ENCODE data around the gene WDR70. TPM values are rescaled to one million over a fixed set of nuclear protein-coding genes. Genes with fewer than 3 reads are reported as not detected.
"Not testable (repeated sequence)": the region's sequence is repeated elsewhere in the genome, so short reads cannot be mapped to it uniquely, and the experiment has no call there.

WDR70 gene
- total and polyA plus RNA-seq, 4 donors = 11.0 to 57.8 (median 26.2) TPM

DNA sequence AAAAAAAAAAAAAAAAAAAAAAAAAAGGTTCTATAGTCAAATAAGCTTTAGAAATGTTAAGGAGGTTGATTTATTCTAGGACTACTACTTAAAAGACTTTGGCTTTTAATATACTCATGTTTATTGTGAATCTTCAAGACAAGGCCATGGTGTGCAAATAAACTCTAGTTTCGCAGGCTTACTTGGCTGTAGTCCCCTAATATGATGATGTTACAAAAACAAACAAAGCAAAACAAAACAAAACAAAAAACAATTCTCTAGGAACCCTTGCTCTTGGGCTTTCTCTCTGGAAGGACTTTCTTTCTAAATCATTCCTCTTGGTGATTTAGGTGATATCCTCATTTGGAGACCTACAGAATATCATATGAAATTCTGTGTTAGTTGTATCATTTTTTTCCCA is 288.7 kb downstream of the WDR70 start:
- no peak for ATAC-seq (ENCODE audit: insufficient read depth, low FRiP score)
- WGBS, 2 donors = 78 to 95% methylated on average over 1 of the region's 1 CpG

DNA sequence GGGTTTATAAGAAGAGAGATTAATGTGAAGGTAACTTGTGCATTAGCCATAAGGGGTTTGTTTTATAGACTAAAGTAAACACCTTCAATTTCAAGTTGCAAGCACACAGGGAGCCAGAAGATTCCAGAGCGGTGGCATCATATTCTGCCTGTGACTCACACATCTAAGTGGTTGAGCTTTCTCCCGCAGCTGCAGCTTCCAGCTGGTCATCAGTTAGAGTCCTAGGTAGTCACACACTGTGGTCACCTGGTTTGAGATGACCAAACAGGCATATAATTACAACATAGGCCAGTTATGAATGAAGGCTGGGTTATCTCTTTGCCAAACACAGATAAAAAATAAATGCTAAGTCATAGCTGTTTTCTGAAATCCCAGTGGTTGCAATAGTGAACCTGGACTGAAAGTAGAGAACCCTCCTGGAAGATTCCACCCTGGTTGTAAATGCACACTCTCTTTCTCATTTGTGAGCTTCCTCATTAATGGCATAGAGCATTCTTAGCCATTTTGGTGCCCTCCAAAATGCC is 289.5 kb downstream of the WDR70 start:
- TF ChIP-seq, protein P1, sequence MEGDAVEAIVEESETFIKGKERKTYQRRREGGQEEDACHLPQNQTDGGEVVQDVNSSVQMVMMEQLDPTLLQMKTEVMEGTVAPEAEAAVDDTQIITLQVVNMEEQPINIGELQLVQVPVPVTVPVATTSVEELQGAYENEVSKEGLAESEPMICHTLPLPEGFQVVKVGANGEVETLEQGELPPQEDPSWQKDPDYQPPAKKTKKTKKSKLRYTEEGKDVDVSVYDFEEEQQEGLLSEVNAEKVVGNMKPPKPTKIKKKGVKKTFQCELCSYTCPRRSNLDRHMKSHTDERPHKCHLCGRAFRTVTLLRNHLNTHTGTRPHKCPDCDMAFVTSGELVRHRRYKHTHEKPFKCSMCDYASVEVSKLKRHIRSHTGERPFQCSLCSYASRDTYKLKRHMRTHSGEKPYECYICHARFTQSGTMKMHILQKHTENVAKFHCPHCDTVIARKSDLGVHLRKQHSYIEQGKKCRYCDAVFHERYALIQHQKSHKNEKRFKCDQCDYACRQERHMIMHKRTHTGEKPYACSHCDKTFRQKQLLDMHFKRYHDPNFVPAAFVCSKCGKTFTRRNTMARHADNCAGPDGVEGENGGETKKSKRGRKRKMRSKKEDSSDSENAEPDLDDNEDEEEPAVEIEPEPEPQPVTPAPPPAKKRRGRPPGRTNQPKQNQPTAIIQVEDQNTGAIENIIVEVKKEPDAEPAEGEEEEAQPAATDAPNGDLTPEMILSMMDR (IDR thresholded peaks at IDR 0.05; ENCODE audit: control extremely low read depth, extremely low read depth) = no peak
- peak overlapping the region in 1 of 2 donors; percentile 50 for H3K27ac ChIP-seq (ENCODE audit: low read depth in 1 of 2, low read length in 1 of 2)
- H3K4me1 ChIP-seq (ENCODE audit: control insufficient read depth in 5 of 5, insufficient read depth in 5 of 5, low read length in 5 of 5) = peaks cover 0 to 12% (median 4%) of the 10 kb centered on the region in 5 donors
- no peaks in the 10 kb centered on the region for H3K9me3 ChIP-seq (ENCODE audit: control insufficient read depth in 4 of 4, insufficient read depth in 3 of 4, low read length in 3 of 4)
- ATAC-seq (ENCODE audit: insufficient read depth, low FRiP score) (peak; percentile 90), DNase-seq (peak; percentile 39 to 60 (median 48))
- no peak overlapping the region for H3K9ac ChIP-seq (ENCODE audit: insufficient read depth in 1 of 2, low read length in 2 of 2)
- no peak overlapping the region for H3K4me3 ChIP-seq
- WGBS, 2 donors = 41 to 76% methylated on average over 2 of the region's 2 CpGs
- peaks cover 0 to 1% (median 0%) of the 10 kb centered on the region in 4 donors for H3K36me3 ChIP-seq (ENCODE audit: control insufficient read depth in 4 of 4, insufficient read depth in 4 of 4, low read length in 4 of 4)
- no peaks in the 10 kb centered on the region for H3K27me3 ChIP-seq (ENCODE audit: control insufficient read depth in 3 of 3, insufficient read depth in 3 of 3, low read length in 2 of 3)

More for the DNA sequence above, 288.7 kb downstream of the WDR70 start:
- Histone ChIP-seq H3K4me3 (no peak overlapping the region), H3K27ac (ENCODE audit: low read depth in 1 of 2, low read length in 1 of 2) (no peak overlapping the region), H3K27me3 (ENCODE audit: control insufficient read depth in 3 of 3, insufficient read depth in 3 of 3, low read length in 2 of 3) (no peaks in the 10 kb centered on the region), H3K36me3 (ENCODE audit: control insufficient read depth in 4 of 4, insufficient read depth in 4 of 4, low read length in 4 of 4) (peaks cover 0 to 1% (median 0%) of the 10 kb centered on the region in 4 donors), H3K4me1 (ENCODE audit: control insufficient read depth in 5 of 5, insufficient read depth in 5 of 5, low read length in 5 of 5) (peaks cover 0 to 12% (median 4%) of the 10 kb centered on the region in 5 donors), H3K9me3 (ENCODE audit: control insufficient read depth in 4 of 4, insufficient read depth in 3 of 4, low read length in 3 of 4) (no peaks in the 10 kb centered on the region), H3K9ac (ENCODE audit: insufficient read depth in 1 of 2, low read length in 2 of 2) (no peak overlapping the region)
- no peak for DNase-seq
- TF ChIP-seq, protein P1 (IDR thresholded peaks at IDR 0.05; ENCODE audit: control extremely low read depth, extremely low read depth) = no peak

DNA sequence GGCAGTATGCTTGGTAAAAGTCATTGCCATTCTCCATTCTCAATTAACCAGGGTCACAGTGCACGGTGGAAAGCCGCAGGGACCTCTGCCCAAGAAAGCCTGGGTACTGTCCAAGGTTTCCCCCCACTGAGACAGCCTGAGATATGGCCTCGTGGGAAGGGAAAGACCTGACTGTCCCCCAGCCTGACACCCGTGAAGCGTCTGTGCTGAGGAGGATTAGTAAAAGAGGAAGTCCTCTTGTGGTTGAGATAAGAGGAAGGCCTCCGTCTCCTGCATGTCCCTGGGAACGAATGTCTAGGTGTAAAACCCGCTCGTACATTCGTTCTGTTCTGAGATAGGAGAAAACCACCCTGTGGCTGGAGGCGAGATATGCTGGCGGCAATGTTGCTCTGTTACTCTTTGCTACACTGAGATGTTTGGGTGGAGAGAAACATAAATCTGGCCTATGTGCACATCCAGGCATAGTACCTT is 293.0 kb downstream of the WDR70 start:
- H3K36me3 ChIP-seq (ENCODE audit: control insufficient read depth in 4 of 4, insufficient read depth in 4 of 4, low read length in 4 of 4); H3K27me3 ChIP-seq (ENCODE audit: control insufficient read depth in 3 of 3, insufficient read depth in 3 of 3, low read length in 2 of 3); H3K9ac ChIP-seq (ENCODE audit: insufficient read depth in 1 of 2, low read length in 2 of 2); ATAC-seq (ENCODE audit: insufficient read depth, low FRiP score); H3K9me3 ChIP-seq (ENCODE audit: control insufficient read depth in 4 of 4, insufficient read depth in 3 of 4, low read length in 3 of 4); H3K4me3 ChIP-seq; H3K4me1 ChIP-seq (ENCODE audit: control insufficient read depth in 5 of 5, insufficient read depth in 5 of 5, low read length in 5 of 5); DNase-seq: not testable (repeated sequence)
- WGBS, 2 donors = 16 to 37% methylated on average over 12 of the region's 12 CpGs
- H3K27ac ChIP-seq (ENCODE audit: low read depth in 1 of 2, low read length in 1 of 2) = peak overlapping the region in 1 of 2 donors; percentile 62

DNA sequence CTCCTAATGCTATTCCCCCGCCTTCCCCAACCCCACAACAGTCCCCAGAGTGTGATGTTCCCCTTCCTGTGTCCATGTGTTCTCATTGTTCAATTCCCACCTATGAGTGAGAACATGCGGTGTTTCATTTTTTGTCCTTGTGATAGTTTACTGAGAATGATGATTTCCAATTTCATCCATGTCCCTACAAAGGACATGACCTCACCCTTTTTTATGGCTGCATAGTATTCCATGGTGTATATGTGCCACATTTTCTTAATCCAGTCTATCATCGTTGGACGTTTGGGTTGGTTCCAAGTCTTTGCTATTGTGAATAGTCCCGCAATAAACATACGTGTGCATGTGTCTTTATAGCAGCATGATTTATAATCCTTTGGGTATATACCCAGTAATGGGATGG is 295.2 kb downstream of the WDR70 start:
- H3K4me3 ChIP-seq; H3K27me3 ChIP-seq (ENCODE audit: control insufficient read depth in 3 of 3, insufficient read depth in 3 of 3, low read length in 2 of 3); DNase-seq; H3K36me3 ChIP-seq (ENCODE audit: control insufficient read depth in 4 of 4, insufficient read depth in 4 of 4, low read length in 4 of 4); ATAC-seq (ENCODE audit: insufficient read depth, low FRiP score); H3K4me1 ChIP-seq (ENCODE audit: control insufficient read depth in 5 of 5, insufficient read depth in 5 of 5, low read length in 5 of 5); H3K9me3 ChIP-seq (ENCODE audit: control insufficient read depth in 4 of 4, insufficient read depth in 3 of 4, low read length in 3 of 4); H3K27ac ChIP-seq (ENCODE audit: low read depth in 1 of 2, low read length in 1 of 2); H3K9ac ChIP-seq (ENCODE audit: insufficient read depth in 1 of 2, low read length in 2 of 2): not testable (repeated sequence)
- WGBS, 2 donors = 96 to 100% methylated on average over 6 of the region's 6 CpGs

DNA sequence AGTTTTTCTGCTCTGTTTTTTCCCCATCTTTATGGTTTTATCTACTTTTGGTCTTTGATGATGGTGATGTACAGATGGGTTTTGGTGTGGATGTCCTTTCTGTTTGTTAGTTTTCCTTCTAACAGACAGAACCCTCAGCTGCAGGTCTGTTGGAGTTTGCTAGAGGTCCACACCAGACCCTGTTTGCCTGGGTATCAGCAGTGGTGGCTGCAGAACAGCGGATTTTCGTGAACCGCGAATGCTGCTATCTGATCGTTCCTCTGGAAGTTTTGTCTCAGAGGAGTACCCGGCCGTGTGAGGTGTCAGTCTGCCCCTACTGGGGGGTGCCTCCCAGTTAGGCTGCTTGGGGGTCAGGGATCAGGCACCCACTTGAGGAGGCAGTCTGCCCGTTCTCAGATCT is 300.2 kb downstream of the WDR70 start:
- 98% methylated on average over 7 to 8 of the region's 8 CpGs for WGBS, 2 donors
- not testable (repeated sequence) for H3K4me1 ChIP-seq (ENCODE audit: control insufficient read depth in 5 of 5, insufficient read depth in 5 of 5, low read length in 5 of 5); H3K27me3 ChIP-seq (ENCODE audit: control insufficient read depth in 3 of 3, insufficient read depth in 3 of 3, low read length in 2 of 3)

DNA sequence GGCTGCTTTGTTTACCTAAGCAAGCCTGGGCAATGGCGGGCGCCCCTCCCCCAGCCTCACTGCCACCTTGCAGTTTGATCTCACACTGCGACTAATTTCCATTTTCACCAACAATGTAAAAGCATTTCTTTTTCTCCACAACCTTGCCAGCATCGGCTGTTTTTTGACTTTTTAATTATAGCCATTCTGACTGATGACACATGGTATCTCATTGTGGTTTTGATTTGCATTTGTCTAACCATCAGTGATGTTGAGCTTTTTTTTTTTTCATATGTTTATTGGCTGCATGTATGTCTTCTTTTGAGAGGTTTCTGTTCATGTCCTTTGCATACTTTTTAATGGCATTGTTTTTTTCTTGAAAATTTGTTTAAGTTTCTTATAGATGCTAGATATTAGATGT is 300.8 kb downstream of the WDR70 start:
- not testable (repeated sequence) for H3K9me3 ChIP-seq (ENCODE audit: control insufficient read depth in 4 of 4, insufficient read depth in 3 of 4, low read length in 3 of 4); H3K9ac ChIP-seq (ENCODE audit: insufficient read depth in 1 of 2, low read length in 2 of 2); H3K27me3 ChIP-seq (ENCODE audit: control insufficient read depth in 3 of 3, insufficient read depth in 3 of 3, low read length in 2 of 3); H3K4me1 ChIP-seq (ENCODE audit: control insufficient read depth in 5 of 5, insufficient read depth in 5 of 5, low read length in 5 of 5); H3K27ac ChIP-seq (ENCODE audit: low read depth in 1 of 2, low read length in 1 of 2); H3K4me3 ChIP-seq; DNase-seq; ATAC-seq (ENCODE audit: insufficient read depth, low FRiP score); H3K36me3 ChIP-seq (ENCODE audit: control insufficient read depth in 4 of 4, insufficient read depth in 4 of 4, low read length in 4 of 4)
- 95 to 99% methylated on average over 4 of the region's 4 CpGs for WGBS, 2 donors

More for the DNA sequence above, 300.2 kb downstream of the WDR70 start:
- H3K27ac ChIP-seq (ENCODE audit: low read depth in 1 of 2, low read length in 1 of 2); H3K36me3 ChIP-seq (ENCODE audit: control insufficient read depth in 4 of 4, insufficient read depth in 4 of 4, low read length in 4 of 4); H3K9ac ChIP-seq (ENCODE audit: insufficient read depth in 1 of 2, low read length in 2 of 2); H3K4me3 ChIP-seq; DNase-seq; H3K9me3 ChIP-seq (ENCODE audit: control insufficient read depth in 4 of 4, insufficient read depth in 3 of 4, low read length in 3 of 4); ATAC-seq (ENCODE audit: insufficient read depth, low FRiP score): not testable (repeated sequence)

Measured in lung (tissue), 12 donors.